Upper lobe of right lung (tissue), 1 donor: ENCODE measurements around the gene CMTM8. TPM values are rescaled to one million over a fixed set of nuclear protein-coding genes. Genes with fewer than 3 reads are reported as not detected.

Experiments used
- ATAC-seq: fragments of 200-7000 bp; cut with Tn5 transposase; one replicate; pipeline ENCODE4 v1.9.1; 2020; ENCODE audit warnings: mild to moderate bottlenecking, moderate library complexity
- DNase-seq: peaks from one replicate; pipeline ENCODE4 v3.0.0-alpha.2; 2020
- H3K27ac ChIP-seq: fragments of 200-600 bp; one replicate; pipeline ENCODE4 v1.8.0; 2022
- H3K27me3 ChIP-seq: fragments of 200-600 bp; one replicate; pipeline ENCODE4 v1.8.0; 2022; ENCODE audit warnings: mild to moderate bottlenecking
- H3K36me3 ChIP-seq: fragments of 200-600 bp; one replicate; pipeline ENCODE4 v1.8.0; 2022
- H3K4me1 ChIP-seq: fragments of 200-600 bp; one replicate; pipeline ENCODE4 v1.8.0; 2022
- H3K4me3 ChIP-seq: fragments of 200-600 bp; one replicate; pipeline ENCODE4 v1.8.0; 2022; ENCODE audit warnings: mild to moderate bottlenecking
- H3K9me3 ChIP-seq: fragments of 200-600 bp; one replicate; pipeline ENCODE4 v1.8.0; 2022
- CTCF ChIP-seq: fragments of 200-600 bp; IDR thresholded peaks from one replicate; pipeline ENCODE4 v1.8.0; 2022; ENCODE audit warnings: antibody characterized with exemption
- intact Hi-C: fragments of 100-400 bp; cut with DNase I; formaldehyde crosslinking; loops from one replicate; pipeline ENCODE4 v1.11.0; 2022
- total RNA-seq: library from RNA; stranded (reverse); fragmentation: NEBNext Ultra II Directional; extraction: Animal tissue kit (Norgen Biotek cat#: 25700); gene quantifications from one replicate; pipeline ENCODE4 v1.2.1, GENCODE V29; 2021
- donor health status: DM: no; HTN: yes; CAD: no; lungs with severe emphysema.

Gene CMTM8
- total RNA-seq, 1 donor from 2014 or later, result 24.9 TPM

DNA sequence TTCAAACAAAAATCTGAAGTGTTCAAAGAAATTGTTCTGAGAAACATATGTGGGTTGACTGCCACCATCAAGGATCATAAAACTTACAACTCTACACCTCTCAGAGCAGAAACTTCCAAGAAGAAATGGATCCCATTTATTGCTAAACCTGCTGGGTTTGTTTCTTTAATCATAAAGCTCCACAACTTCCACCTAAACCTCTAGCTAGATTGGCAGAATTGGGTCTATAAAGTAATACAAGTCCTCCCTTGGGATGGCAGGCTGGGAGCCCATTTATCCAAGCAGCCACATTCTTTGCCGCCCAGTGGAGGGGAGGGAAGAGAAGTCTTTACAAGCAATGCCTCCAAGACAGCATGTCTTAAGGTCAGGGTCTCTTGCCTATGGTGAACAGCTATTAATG lies 40.5 kb upstream of the CMTM8 start:
- no peak for TF ChIP-seq CTCF
- no peak overlapping the region for H3K4me3 ChIP-seq
- H3K9me3 ChIP-seq, result no peaks in the 10 kb centered on the region
- peaks cover 10% of the 10 kb centered on the region for H3K4me1 ChIP-seq
- intact Hi-C loops, result no loop called here
- DNase-seq (no peak), ATAC-seq (no peak)
- no peaks in the 10 kb centered on the region for H3K36me3 ChIP-seq
- H3K27ac ChIP-seq, result no peak overlapping the region
- no peaks in the 10 kb centered on the region for H3K27me3 ChIP-seq

DNA sequence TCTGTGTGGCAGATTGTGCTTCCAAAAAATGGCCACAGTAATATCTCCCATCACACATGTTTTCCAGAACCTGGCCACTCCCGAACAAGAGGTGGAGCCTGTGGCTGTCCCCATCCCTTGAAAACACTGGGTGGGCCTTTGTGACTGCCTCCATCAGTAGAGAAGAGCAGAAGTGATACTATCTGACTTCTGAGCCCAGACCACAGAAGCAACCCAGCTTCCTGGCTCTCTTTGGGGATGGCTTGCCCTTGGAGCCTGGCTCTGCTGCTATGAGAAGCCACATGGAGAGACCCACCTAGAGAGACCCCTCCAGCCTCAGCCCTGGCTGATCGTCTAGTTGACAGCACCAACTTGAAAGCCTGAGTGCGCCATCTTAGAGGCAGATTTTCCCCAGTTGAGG lies 39.8 kb upstream of the CMTM8 start:
- no peak for ATAC-seq
- no peak overlapping the region for H3K4me3 ChIP-seq
- H3K4me1 ChIP-seq, result peaks cover 10% of the 10 kb centered on the region
- H3K9me3 ChIP-seq, result no peaks in the 10 kb centered on the region
- intact Hi-C loops, result no loop called here
- H3K27ac ChIP-seq, result no peak overlapping the region
- TF ChIP-seq CTCF, result no peak
- no peaks in the 10 kb centered on the region for H3K27me3 ChIP-seq
- H3K36me3 ChIP-seq, result no peaks in the 10 kb centered on the region
- DNase-seq, result no peak

DNA sequence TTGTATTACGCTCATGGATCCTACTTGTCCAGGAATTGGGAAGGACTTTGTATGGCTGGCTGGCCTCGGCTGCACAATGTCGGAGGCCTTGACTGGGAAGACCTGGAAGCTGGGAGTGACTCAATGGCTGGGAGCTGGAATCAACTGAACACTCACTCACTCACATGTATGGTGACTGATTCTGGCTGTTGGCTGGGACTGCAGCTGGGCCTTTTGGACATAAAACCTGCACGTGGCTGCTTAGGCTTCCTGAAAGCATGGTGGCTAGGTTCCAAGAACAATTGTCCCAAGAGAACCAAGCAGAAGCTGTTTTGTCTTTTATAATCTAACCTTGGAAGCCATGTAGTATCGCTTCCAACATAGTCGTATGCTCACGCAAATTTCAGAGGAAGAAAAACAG lies 38.0 kb upstream of the CMTM8 start:
- no peak for DNase-seq
- no peaks in the 10 kb centered on the region for H3K36me3 ChIP-seq
- no peak for TF ChIP-seq CTCF
- H3K27ac ChIP-seq, result peak overlapping the region; percentile 49
- no peak overlapping the region for H3K4me3 ChIP-seq
- intact Hi-C loops, result no loop called here
- ATAC-seq, result peak; percentile 29
- peaks cover 10% of the 10 kb centered on the region for H3K4me1 ChIP-seq
- no peaks in the 10 kb centered on the region for H3K9me3 ChIP-seq
- no peaks in the 10 kb centered on the region for H3K27me3 ChIP-seq

- no peaks in the 10 kb centered on the region for H3K27me3 ChIP-seq
- ATAC-seq (peak; percentile 72), DNase-seq (no peak)
- TF ChIP-seq CTCF, result no peak
- peak overlapping the region; percentile 49 for H3K27ac ChIP-seq
- no peaks in the 10 kb centered on the region for H3K9me3 ChIP-seq
- intact Hi-C loops, result no loop called here
- no peak overlapping the region for H3K4me3 ChIP-seq
- H3K36me3 ChIP-seq, result no peaks in the 10 kb centered on the region
- peaks cover 10% of the 10 kb centered on the region for H3K4me1 ChIP-seq
These were observed 37.3 kb upstream of the CMTM8 start for GRCh38 chr3:32200992-32201758.

DNA sequence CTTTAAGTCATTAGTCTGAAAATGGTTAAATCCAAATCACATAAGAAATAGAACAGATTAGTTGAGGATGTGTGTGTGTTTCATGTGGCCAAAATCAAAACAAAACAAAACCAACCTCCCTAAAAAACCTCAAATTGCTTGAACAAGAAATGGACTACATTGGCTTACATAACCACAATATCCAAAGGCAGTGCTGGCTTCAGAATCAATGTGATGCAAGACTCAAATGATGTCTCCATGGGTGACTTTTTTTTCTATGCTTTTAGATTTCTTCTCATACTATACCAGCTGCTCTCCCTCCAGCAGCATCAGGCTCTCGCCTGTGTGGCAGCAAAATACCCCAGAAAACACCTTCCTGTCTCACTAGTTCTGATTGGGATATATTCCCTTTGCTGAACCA lies 36.0 kb upstream of the CMTM8 start:
- no peak overlapping the region for H3K4me3 ChIP-seq
- H3K27ac ChIP-seq, result no peak overlapping the region
- no peak for DNase-seq
- ATAC-seq, result no peak
- H3K4me1 ChIP-seq, result peaks cover 10% of the 10 kb centered on the region
- no peaks in the 10 kb centered on the region for H3K36me3 ChIP-seq
- intact Hi-C loops, result no loop called here
- H3K9me3 ChIP-seq, result no peaks in the 10 kb centered on the region
- H3K27me3 ChIP-seq, result no peaks in the 10 kb centered on the region
- no peak for TF ChIP-seq CTCF

- TF ChIP-seq CTCF, result no peak
- H3K4me3 ChIP-seq, result no peak overlapping the region
- H3K9me3 ChIP-seq, result no peaks in the 10 kb centered on the region
- no peaks in the 10 kb centered on the region for H3K27me3 ChIP-seq
- ATAC-seq (no peak), DNase-seq (no peak)
- H3K4me1 ChIP-seq, result peaks cover 10% of the 10 kb centered on the region
- no peak overlapping the region for H3K27ac ChIP-seq
- intact Hi-C loops, result no loop called here
- no peaks in the 10 kb centered on the region for H3K36me3 ChIP-seq
These were observed 34.6 kb upstream of the CMTM8 start for GRCh38 chr3:32203854-32204253.
